CD4-positive, alpha-beta T cell treated with Interleukin-21 for 1 hour (primary cell): ENCODE measurements around the gene NPEPL1.

Experiments
- DNase-seq: peaks from one replicate; pipeline ENCODE4 v3.0.0-alpha.2; 2020

NPEPL1 gene

DNA sequence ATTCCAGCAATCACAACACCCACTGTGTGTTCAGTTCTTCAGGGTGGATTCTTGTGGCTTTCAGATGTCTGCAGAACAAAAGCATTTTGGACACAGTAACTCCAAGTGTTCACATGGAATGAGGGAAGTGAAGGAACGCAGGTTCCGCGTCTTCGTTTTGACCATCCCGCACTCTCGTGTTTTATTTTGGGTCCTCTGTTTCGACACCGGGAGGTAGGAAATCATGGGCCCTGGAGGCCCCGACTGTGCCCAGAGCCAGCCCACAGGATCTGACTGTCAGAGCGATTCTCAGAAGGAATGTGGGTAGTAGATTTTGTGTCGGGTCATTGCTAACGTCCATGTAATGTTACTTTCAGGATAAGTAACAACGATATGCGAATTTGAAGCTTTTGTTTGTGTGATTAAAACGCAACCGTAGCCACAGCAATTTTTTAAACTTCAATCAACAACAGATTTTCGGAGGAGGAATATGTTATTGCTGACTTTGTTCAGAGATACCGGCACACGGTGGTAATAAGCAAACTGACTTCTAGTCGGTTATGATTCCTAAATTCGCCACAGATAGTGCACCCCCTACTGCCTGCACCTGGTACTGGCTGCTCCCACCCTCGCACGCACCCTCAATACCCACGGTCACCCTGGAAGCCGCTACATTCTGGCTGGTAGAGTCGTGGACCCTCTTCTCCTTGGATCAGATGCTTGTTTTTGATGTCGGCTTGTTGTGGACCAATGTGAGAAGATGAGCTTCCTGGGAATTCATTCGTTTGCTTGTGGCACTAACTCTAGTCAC is 10.5 kb downstream of the NPEPL1 start:
- peak; percentile 9 for DNase-seq

DNA sequence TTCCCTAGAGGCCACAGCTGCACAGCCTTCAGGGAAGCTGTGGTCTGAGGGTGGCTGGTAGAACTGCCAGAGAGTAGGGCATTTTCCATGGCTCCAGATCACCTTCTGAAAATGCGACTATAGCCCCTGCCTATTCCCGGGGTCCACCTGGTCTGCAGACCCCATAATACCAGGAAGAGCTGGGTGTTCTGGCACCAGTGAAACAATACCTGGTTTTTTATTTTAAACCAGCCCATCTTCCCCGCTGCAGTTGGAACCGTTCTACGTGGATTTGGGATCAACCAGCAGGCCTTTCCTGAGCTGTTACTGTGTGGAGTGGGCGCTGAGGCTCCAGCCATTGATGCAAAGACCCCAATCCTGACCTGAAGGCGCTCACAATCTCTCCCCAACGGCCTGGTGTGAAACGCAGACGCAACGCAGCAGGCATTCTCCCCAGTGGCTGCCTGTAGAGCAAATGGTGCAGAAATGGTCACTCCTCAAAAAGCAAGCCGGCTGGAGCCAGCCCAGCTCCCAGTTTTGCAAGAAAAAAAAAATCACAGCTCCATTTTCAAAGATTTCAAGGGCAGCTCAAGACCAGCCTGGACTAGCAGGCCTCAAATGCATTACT is 11.3 kb downstream of the NPEPL1 start:
- DNase-seq: no peak

DNA sequence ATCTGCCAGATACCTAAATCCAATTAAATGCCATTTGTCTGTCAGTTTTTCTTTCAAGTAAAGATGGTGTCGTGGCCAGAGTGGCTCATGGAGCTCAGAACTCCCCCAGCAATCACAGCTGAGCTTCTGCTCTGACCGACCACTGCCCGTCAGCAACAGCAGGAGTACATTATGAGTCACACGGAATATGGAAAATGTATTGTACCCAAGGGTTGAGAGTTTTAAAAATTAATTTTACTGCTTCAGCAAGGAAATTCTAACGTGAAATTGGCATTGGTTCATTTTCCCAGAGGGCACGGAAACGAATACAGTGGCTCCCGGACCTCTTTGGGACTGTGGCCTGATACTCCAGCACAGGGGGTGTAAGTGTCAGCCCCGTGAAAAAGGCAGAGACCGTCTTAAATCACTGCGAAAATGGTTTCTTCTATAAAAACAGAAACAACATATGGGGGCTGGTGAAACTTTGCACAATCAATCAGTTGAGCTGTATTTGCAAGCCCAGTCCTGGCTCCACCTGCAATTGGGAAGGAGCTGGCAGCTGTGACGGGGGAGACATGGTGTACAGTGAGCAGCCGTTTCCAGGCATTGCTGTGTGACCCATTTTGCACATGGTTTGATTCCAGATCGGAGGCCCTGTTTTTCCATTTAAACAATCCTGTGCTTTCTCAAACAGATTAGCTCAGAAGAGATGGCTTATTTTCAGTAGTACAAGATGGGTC is 12.8 kb downstream of the NPEPL1 start:
- DNase-seq: no peak

DNA sequence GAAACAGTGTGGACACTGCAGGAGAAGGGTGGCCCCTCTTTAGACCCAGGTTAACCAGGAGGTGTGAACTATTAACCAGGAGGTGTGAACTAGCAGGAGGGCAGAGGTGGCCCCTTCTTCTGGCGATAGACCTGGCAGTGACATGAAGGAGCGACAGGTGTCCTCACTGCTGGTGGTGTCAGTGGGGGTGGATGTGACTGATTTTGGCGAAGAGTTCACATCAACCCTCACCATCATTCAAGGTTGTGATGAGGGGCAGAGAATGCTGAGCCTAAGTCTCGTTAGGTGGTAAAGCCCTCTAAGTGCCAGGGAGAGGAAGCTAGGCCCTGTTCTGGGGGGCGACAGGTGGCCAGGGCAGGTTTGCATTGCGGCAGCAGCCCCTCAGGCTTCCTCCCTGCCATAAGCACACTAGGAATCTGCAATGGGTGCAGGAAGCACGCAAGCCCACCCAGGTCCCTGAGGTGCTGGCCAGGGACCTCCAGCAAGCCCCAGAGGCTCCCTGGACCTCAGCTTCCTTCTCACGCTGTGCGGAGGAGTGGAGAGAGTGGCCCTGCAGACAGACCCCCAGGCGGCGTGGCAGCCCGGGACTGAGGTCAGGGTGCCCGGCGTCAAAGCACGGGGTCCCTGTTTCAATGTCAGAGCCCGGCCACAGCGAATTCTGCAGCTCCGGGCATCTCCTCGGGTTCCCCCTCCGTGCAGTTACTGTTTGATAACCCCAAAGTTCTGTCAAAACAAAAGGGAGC is 13.7 kb downstream of the NPEPL1 start:
- no peak for DNase-seq

DNA sequence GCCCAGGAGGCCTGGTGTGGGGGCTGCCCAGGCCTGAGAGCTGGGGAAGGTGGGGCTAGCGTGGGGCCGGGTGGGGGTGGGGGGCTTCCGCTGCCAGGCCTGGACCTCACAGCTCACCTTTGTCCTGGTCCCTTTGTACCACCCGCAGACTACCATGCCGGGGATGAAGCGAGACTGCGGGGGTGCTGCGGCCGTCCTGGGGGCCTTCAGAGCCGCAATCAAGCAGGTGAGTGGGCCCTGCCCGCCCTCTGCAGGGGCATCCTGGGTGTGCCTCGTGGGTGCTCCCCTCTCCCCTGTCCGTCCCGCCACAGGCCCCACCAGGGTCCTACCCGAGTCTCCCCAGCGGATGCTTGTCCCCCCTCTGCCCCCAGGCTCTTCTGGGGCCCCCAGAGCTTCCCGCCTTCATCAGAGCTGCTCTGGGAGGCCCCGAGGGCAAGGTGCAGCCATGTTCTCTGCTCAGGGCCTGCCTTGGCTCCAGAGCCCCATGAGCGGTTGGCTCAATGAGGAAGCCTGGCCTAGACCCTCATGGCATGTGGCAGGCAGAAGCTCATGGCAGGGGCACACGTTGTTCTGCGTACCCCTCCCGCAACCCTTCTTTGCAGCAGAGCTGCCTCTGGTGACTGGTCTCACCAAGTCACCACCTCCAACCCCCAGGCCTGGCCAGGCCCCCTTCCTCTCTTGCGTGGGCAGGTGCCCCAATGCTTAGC is 14.5 kb downstream of the NPEPL1 start:
- DNase-seq: no peak

DNA sequence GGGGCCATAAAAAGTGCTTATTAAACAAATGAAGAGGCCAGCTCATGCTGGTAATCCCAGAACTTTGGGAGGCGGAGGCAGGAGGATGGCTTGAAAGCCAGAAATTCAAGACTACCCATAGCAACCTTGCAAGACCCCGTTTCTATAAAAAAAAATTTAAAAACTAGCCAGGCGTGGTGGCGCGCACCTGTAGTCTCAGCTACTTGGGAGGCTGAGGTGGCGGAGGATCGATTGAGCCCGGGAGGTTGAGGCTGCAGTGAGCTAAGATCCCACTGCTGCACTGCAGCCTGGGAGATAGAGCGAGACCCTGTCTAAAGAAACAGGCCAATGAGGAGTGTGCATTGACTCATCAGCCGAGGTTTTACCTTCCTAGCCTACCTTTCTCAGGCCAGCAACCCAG is 15.2 kb downstream of the NPEPL1 start:
- DNase-seq: no peak

DNA sequence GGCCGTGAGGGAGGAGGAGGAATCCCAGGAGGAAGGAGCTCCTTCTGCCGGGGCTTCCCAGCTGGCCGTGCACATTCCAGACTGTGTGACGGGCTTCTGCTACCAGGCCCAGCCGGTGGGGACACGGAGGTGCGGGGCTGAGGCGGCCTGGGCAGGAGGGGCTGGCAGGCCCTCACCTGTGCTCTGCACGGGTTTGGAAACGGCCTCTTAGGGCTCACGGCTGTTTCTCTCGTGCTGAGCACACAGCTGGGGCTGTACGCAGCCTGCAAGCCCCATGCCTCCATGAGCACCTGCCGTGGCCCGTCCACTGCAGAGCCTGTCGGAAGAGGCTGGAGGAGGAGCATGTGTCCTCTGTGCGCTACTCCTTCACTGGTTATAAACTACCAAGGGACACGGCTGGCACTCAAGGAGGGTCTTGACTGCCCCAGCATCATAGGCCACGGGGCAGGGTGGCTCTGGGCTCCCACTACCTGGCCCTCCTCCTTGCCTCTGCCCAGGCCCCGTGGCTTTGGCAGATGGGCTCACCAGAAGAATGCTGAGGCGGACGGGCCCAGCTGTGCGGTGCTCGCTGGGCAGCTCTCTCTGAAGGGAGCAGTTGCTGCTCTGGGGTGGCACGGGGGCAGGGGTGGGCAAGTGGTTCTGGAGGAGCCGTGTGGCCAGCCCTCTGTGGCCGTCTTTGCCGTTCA is 15.8 kb downstream of the NPEPL1 start:
- DNase-seq: no peak

DNA sequence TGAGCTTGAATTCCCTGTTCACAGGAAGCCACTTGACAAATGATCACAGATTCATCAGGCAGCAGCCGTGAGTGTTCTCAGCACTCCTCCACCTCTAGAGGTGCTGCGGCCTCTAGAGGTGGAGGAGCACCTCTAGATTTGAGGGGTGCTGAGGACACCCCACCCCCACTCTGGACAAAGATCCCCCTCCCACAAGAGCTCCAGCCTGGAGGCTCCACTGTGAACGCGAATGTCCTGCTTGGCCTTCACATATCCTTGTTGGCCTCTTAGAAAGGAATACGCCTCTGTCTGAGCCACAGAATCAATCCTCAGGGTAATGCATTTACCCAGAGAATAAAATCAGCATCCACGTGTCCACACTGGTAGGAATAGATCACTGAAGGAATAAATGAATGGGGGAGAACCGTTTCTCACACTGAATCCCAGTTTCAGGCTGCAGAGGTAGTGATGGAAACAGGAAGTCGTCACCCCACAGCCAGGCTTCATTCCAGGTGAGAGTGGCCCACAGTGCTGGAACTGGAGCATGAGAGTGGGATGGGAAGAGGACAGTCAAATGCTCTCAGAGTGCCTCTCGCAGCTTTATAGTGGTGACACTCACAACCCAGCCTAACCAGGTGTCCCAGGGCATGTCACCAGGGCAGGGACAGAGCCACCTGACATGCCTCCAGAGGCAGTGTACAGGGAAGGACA is 16.6 kb downstream of the NPEPL1 start:
- DNase-seq: no peak

DNA sequence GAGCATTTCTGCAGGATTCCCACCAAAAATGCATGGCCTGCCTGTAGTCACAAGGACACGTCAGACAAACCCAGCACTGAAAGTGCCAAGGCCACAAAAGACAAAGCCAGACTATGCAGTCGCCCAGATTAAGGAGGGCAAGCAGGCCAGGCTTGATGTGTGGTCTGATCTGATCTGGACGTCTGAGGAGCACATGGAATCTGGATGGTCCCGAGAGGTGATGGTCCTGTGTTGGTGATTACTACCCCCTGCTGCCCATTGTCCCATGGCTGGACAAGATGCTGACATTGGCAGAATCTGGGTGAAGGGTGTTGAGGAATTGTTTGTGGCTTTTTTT is 17.1 kb downstream of the NPEPL1 start:
- no peak for DNase-seq

DNA sequence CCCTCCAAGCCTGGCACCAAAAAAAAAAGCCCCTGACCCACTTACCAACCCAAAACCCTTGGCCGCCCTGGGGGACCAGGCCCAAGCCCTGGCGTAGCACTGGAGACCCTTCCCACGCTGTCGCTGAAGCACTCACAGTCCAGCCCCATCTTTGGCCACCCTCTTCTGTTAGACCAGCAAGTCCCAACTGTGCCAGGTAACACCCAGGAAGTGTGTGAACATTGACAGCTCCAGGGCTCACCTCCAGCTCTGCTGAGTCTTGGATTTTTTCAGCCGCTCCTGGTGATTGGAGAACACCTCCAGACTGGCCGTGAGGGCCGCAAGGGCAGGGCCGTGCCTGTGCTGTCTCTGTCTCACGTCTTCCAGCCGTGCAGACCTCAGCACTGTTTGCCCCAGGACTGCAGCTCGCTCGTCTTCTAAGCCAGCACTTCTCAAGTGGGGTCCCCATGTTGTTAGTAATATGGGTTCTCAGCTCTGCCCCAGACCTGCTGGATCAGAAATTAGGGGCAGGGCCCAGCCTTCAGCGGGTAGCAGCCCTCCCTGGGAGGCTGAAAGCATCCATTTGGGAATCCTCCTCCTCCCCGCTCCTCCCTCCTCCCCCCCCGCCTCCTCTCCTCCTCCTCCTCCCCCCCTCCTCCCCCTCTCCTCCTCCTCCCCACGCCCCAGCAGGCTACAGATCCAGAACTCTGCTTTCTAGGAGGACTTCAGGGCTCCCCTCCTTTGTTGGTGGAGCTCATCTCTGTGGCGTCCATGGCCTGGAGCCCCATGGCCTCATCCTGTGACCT is 18.1 kb downstream of the NPEPL1 start:
- DNase-seq: no peak

DNA sequence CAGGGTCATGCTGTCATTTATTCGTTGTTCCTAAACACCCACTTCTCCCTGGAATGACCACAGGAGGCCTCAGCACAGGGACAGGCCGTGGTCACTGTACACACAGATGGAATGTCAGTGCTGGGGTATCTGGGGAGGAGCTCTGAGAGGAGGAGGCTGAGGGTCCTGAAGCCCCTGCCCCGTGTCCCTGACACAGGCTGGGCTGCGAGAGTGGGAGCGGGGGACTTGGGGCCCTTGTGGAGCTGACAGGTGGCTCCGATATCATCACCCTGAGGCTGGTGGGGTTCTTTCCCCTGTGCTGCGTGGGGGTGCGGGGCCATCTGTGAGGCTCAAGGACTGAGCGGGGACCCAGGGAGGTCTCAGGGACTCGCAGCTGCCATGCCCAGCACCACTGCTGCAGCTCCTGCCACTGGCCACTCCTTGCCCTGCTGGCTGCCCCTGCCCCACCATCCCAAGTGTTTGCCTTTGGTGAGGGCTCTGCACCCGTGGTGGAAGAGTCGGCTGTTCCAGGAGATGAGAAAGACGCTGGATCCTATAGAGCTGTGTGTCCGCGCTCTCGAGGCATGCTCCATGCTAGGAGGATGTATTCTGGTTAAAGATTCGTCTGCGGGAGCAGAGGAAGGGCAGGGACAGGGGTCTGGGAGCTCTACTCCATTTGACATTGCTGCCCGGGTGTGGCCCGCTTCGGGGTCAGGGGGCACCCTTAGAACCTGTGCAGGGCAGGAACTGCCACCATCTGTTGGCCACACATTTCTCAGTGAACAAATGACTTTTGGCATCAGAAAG is 18.9 kb downstream of the NPEPL1 start:
- no peak for DNase-seq

DNA sequence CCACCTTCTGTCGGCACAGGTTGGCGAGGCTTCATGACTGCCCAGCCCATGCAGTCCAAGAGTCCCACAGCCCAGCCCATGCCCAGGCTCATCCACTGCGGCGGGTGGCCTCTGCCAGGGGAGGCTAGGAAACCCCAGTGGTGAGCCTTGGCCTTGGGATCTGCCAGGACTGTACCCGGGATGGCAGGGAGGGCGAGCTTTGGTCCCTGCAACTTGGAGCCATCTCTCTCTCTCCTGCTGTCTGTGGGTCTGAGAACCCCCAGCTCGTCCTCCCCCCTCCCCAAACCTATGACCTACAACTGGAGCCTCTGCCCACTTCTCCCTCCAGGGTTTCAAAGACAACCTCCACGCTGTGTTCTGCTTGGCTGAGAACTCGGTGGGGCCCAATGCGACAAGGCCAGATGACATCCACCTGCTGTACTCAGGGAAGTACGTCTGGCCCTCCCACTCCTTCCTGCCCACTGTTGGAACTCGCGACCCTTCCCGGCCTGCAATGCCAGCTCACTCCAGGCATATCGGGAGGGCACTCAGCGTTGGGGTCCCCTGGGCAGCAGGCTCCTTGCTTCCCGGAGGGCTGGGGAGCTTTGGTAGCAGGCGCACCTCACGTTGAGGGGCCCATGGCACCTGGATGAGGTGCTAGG is 19.7 kb downstream of the NPEPL1 start:
- DNase-seq: no peak

DNA sequence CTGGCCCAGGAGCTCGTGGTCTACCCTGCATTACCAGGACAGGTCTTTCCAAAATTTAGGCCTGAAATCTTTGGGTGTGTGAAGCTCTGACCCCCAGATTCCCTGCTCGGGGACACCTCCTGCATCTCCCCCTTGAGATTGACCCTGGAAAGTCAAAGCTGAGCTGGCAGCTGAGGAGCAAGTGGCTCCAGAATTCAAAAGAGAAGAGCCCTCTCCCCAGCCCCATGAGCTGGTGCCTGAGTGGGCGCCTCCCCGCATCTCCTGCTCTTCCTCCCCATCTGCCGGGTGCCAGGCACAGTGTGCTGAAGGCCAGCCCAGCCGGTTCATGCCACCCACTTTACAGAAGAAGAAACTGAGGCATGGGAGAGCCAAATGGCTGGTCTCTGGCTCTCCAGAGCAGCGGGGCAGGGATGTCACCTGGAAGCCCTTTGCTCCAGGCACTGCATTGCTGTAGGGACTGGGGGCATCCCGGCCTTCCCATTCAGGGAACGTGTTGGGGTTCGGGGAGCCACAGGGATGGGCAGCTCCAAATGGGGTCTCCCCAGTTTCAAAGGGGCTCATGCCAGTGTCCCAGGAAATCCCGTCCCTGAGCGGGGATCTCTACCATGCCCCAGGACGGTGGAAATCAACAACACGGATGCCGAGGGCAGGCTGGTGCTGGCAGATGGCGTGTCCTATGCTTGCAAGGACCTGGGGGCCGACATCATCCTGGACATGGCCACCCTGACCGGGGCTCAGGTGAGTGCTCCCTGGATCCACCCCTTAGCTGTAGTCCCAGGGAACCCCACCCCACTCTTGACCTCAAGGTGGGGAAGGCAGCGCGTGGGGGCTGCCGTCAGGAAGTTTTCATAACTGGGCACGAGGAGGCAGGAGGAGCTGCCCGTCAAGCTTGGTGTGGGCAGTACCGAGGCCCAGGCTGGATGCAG is 20.5 kb downstream of the NPEPL1 start:
- DNase-seq: no peak

DNA sequence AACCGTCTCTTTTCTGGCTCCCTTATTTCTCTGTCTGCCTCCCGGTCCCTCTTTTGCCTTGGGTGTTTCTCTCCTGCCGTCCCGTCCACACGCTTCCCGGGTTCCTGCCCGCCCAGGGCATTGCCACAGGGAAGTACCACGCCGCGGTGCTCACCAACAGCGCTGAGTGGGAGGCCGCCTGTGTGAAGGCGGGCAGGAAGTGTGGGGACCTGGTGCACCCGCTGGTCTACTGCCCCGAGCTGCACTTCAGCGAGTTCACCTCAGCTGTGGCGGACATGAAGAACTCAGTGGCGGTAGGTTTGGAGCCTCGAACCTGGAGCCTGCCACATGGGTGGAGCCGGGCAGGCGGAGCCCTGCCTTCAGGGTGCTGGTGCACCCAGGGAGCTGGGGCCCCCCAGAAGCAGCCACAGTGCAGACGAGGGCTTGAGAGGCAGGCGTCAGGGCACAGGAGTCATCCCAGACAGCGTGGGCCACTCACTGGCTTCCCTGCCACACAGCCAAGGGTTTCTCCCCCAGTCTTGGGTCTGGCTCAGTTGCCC is 21.3 kb downstream of the NPEPL1 start:
- DNase-seq: no peak

DNA sequence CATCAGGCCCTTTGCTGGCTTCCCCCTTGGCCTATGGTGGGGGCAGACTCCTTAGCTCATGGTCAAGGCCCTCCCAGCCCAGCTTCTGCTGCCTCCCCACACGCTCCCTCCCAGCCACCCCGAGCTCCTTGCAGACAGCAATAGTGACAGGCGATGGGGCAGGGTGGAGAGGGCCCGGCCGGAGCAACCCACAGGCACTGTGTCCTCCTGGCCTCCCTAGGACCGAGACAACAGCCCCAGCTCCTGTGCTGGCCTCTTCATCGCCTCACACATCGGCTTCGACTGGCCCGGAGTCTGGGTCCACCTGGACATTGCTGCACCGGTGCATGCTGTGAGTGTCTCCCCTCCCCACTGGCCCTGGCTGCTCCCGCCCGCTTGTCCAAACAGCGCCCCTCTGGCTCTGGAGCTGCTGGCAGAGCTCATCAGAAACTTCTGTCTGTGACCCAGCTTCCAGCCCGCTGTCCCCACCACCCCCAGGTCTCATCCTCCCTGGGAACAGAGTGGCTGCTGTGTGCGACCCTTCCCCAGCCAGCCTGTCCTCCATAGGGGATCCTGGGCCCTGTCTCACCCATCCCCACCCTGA is 21.8 kb downstream of the NPEPL1 start:
- DNase-seq: no peak

DNA sequence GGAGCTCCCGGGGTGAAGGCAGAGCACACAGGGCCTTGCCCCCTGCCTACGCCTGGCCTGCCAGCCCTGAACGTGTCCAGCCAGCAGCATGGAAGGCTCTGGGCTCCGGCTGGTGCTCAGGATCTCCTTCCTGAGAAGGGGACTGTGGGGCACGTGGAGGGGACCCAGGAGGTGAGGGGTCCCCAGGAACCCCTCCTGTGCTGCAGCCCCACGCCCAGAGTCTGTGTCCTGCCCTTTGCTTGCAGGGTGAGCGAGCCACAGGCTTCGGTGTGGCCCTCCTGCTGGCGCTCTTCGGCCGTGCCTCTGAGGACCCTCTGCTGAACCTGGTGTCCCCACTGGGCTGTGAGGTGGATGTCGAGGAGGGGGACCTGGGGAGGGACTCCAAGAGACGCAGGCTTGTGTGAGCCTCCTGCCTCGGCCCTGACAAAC is 22.3 kb downstream of the NPEPL1 start:
- no peak for DNase-seq

DNA sequence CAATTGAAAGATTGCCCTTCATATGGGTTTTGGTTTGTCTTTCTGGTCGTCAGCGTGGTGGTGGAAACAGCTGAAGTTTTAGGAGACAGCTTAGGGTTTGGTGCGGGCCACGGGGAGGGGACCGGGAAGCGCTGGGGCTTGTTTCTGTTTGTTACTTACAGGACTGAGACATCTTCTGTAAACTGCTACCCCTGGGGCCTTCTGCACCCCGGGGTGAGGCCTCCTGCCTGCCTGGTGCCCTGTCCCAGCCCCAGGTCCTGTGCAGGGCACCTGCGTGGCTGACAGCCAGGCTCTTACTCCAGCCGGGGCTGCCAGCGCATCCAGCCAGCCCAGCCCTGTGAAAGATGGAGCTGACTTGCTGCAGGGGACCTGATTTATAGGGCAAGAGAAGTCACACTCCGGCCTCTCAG is 22.8 kb downstream of the NPEPL1 start:
- DNase-seq: no peak
